ENCODE measurements around the gene OR5I1. TPM values are rescaled to one million over a fixed set of nuclear protein-coding genes. Genes with fewer than 3 reads are reported as not detected.
A peak's percentile ranks its signal among the peaks of the same experiment; 100 is the strongest.

OR5I1 gene
- total RNA-seq, 4 donors from 2014 or later = not detected

DNA sequence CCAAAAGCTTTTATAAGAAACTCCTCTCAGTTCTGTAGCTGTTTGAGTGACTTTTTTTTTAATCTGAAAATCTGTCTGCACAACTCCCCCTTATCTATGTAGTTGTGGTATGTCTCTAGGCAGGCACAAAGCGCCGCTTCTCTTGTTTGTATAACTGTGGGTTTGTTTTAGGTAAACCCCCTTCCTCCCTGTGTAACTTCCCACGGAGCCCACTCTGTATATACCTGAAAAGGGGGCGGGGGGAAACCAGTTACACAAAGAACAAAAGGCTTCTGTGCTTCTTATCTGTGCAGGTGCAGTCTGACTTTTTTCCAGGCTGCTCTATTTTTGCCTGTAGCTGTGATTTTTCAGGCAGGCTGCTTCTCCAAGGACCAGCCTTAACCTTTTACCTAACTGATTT lies 20.3 kb upstream of the OR5I1 start:
- WGBS = 75% methylated on average over 4 of the region's 4 CpGs

DNA sequence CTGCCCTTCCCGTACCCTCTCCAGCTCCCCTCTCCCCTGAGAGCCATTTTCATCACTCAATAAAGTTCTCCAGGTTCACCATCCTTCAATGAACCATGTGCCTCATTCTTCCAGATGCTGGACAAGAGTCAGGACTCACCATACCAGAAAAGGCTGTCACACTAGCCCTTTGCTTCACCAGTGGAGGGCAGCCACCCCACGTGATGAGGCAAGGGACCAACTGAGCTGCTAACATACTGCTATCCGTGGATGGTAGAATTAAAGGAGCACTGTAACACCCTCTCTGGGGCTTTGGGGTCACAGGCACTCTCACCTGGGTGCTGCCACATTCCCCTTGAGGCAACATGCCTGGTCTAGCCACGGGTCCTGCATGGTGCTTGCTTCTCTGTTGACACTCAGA lies 13.1 kb upstream of the OR5I1 start:
- WGBS = 89% methylated on average over 1 of the region's 4 CpGs
- TF ChIP-seq POLR2A (IDR thresholded peaks at IDR 0.05; ENCODE audit: low read depth) (no peak), POLR2AphosphoS5 (IDR thresholded peaks at IDR 0.05) (no peak)
- TF ChIP-seq, protein P1, sequence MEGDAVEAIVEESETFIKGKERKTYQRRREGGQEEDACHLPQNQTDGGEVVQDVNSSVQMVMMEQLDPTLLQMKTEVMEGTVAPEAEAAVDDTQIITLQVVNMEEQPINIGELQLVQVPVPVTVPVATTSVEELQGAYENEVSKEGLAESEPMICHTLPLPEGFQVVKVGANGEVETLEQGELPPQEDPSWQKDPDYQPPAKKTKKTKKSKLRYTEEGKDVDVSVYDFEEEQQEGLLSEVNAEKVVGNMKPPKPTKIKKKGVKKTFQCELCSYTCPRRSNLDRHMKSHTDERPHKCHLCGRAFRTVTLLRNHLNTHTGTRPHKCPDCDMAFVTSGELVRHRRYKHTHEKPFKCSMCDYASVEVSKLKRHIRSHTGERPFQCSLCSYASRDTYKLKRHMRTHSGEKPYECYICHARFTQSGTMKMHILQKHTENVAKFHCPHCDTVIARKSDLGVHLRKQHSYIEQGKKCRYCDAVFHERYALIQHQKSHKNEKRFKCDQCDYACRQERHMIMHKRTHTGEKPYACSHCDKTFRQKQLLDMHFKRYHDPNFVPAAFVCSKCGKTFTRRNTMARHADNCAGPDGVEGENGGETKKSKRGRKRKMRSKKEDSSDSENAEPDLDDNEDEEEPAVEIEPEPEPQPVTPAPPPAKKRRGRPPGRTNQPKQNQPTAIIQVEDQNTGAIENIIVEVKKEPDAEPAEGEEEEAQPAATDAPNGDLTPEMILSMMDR (IDR thresholded peaks at IDR 0.05) = no peak
- Histone ChIP-seq H3K9me3 (no peaks in the 10 kb centered on the region), H3K27ac (replicated peaks in 1 of 4) (no peak overlapping the region), H3K36me3 (no peaks in the 10 kb centered on the region), H3K4me1 (no peaks in the 10 kb centered on the region), H3K27me3 (no peaks in the 10 kb centered on the region), H3K4me3 (no peak overlapping the region)
- no peak for DNase-seq (ENCODE audit: extremely low spot score)
- intact Hi-C loops (cut with DNase I) = no loop called here

More for the DNA sequence above, 20.3 kb upstream of the OR5I1 start:
- Histone ChIP-seq H3K9me3 (no peaks in the 10 kb centered on the region), H3K36me3 (no peaks in the 10 kb centered on the region), H3K27me3 (no peaks in the 10 kb centered on the region), H3K4me3 (no peak overlapping the region), H3K27ac (replicated peaks in 1 of 4) (no peak overlapping the region), H3K4me1 (no peaks in the 10 kb centered on the region)
- no peak for DNase-seq (ENCODE audit: extremely low spot score)
- intact Hi-C loops (cut with DNase I) = no loop called here
- TF ChIP-seq EP300 (IDR thresholded peaks at IDR 0.05) (no peak), POLR2AphosphoS5 (IDR thresholded peaks at IDR 0.05) (no peak), POLR2A (IDR thresholded peaks at IDR 0.05; ENCODE audit: low read depth) (no peak)
- TF ChIP-seq, protein P1 (IDR thresholded peaks at IDR 0.05) = no peak

DNA sequence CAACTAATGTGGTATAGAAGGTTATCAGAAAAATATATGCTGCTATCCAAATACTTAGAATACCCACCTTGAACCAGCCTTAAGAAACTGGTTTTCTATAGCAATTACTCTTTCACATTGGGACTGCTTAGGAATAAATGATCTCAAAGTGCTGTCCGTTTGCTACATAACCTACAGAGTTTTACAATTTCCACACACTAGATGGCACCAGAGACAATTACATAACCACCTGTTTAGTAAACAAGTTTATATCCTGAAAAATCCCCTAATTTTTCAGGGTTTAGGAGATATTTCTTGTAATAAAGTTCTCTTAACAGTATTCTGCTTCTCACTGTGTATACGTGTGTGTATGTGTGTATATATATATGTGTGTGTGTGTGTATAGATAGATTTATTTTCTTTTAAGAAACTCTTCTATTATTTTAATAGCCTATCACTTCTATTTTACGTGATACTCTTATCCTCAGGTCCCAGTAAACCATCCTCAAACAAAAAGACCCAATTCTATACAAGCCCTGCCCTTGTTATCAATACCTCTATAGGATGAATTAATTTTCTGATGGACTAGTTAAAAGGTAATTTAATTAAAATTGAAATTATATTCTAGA lies 6.7 kb upstream of the OR5I1 start:
- no peak overlapping the region for H3K4me3 ChIP-seq
- no peak for DNase-seq (ENCODE audit: extremely low spot score)
- 9% methylated on average over 3 of the region's 3 CpGs for WGBS
- H3K27me3 ChIP-seq = no peaks in the 10 kb centered on the region
- no peaks in the 10 kb centered on the region for H3K4me1 ChIP-seq
- no peak overlapping the region for H3K27ac ChIP-seq (replicated peaks in 1 of 4)
- TF ChIP-seq POLR2AphosphoS5 (IDR thresholded peaks at IDR 0.05) = no peak
- TF ChIP-seq, protein P1 (IDR thresholded peaks at IDR 0.05) = peak in 1 of 3 experiments; percentile 21
- TF ChIP-seq EP300 (IDR thresholded peaks at IDR 0.05) = no peak
- TF ChIP-seq POLR2A (IDR thresholded peaks at IDR 0.05; ENCODE audit: low read depth) = no peak
- intact Hi-C loops (cut with DNase I) = no loop called here
- no peaks in the 10 kb centered on the region for H3K36me3 ChIP-seq
- no peaks in the 10 kb centered on the region for H3K9me3 ChIP-seq

DNA sequence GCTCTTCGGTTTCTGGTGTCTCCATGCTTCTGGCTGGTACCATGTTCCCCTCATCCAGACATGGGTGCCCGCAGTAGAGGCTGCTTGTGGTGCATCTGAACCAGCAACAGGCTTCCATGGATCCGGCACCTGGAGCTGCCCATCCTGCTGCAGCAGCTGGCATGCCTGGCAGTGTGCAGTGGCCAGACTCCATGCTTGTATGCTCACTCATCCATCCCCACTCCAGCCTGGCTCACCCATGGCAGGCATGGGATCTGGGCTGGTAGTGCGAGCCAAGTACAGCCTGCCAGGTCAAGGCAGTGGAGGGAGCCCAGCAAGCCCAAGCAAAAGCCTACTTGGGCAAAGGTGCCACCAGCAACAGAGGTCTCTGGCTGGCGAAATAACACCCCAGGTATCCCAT lies 15.7 kb downstream of the OR5I1 start:
- no peak for TF ChIP-seq EP300 (IDR thresholded peaks at IDR 0.05)
- intact Hi-C loops (cut with DNase I) = no loop called here
- Histone ChIP-seq H3K9me3 (peaks cover 0 to 3% (median 0%) of the 10 kb centered on the region in 4 donors), H3K4me1 (no peaks in the 10 kb centered on the region), H3K27me3 (peaks cover 0 to 8% (median 0%) of the 10 kb centered on the region in 4 donors), H3K27ac (replicated peaks in 1 of 4) (no peak overlapping the region), H3K36me3 (no peaks in the 10 kb centered on the region), H3K4me3 (no peak overlapping the region)
- DNase-seq (ENCODE audit: extremely low spot score) = no peak
- 86% methylated on average over 4 of the region's 5 CpGs for WGBS

DNA sequence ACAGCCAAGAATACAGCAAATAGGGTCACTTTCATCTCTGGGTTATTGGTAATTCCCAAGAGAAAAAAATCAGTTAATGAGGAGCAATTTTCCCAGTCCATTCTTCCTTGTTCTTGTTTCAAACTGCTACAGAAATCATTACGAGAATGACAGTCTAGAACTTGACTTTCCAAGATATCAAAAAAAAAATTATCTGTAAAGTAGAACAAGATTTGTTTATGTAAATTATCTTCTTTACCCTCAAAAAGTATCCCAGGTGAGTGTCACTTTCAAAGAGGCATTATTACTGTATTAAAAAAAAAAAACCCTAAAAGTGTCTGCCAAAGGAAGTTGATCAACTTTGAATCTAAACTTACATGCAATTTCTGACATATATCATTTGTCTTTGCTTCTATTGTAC lies 21.7 kb downstream of the OR5I1 start, which contains the start of gene OR5W2:
TSS of gene OR5W2 (minus strand) at position 101 of the 400 bp plus-strand sequence. CDS start at position 101, 0 bp downstream.
- H3K4me1 ChIP-seq = no peaks in the 10 kb centered on the region
- intact Hi-C loops (cut with DNase I) = no loop called here
- TF ChIP-seq POLR2AphosphoS5 (IDR thresholded peaks at IDR 0.05) (no peak), POLR2A (IDR thresholded peaks at IDR 0.05; ENCODE audit: low read depth) (no peak), EP300 (IDR thresholded peaks at IDR 0.05) (no peak)
- TF ChIP-seq, protein P1 (IDR thresholded peaks at IDR 0.05) = no peak
- no peak within 1 kb of the TSS for H3K27ac ChIP-seq (replicated peaks in 1 of 4)
- no peaks in the 10 kb centered on the region for H3K9me3 ChIP-seq
- no peak within 1 kb of the TSS for H3K4me3 ChIP-seq
- no peaks in the 10 kb centered on the region for H3K36me3 ChIP-seq
- no peaks in the 10 kb centered on the region for H3K27me3 ChIP-seq
- 69% methylated on average over 1 of the region's 1 CpG for WGBS
- no peak for DNase-seq (ENCODE audit: extremely low spot score)
